ENCODE results near the gene PSIP1.
"Not testable (repeated sequence)": the region's sequence is repeated elsewhere in the genome, so short reads cannot be mapped to it uniquely, and the experiment has no call there.

The PSIP1 gene

DNA sequence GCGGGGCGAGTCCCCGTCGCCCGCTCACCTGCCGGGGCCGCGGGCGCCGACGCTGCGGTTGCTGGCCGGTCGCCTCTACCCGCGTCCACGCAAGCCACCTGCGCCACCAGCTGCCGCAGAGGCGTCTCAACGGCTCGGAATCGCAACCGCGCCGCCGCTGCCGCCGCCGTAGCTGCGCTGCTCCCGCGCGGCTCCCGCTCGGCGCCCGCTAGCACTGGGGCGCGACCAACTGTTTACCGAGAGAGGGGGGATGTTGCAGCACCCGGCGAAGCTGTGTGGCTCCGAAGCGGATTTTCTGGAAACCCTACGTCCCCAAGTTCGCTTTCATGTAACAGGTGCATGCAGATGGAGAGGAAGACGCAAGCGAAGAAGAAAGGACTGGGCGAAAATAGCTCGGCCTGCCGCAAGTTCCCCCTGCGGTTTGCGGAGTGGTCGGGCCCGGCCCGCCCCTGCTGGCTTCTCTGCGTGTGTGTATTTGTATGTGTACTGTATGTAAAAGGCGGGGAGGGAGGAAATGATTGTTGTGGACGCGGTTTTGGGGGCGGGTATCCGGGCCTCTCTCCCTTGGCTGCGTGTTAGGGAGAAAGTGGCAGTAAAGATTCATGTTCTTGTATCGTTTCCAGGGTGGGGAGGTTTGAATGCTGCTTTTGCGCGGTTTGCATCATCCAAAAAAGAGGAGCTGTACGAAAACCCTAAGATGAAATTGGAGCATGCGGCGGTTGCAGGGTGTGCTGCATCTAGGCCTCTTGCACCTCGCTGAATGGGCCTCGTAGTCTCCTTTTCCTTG, at the start of gene PSIP1:
PSIP1 (minus strand) TSS at position 182 of the 787 bp plus-strand sequence. CDS start 782 bp downstream, outside the sequence.
- peak; percentile 73 to 77 for DNase-seq (ENCODE audit: low read depth in 2 of 2)

DNA sequence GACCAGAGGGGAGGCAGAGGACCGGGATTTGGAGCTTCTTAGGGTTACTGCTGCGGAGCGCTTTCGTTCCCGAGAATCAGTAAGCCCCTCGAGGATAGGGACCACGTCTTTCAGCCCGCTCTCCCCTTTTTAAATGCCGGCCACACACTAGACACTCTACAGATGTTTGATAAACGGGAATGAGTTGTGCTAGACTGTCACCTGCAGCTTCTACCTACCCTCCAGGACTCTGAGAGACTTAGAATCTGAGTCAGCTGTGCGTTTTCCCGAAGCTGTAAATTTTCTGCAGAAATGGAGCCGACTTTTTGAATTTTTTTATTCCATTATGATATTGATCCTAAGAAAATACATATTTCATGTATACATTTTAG, 42.7 kb upstream of the PSIP1 start:
- no peak for DNase-seq (ENCODE audit: low read depth in 2 of 2)

DNA sequence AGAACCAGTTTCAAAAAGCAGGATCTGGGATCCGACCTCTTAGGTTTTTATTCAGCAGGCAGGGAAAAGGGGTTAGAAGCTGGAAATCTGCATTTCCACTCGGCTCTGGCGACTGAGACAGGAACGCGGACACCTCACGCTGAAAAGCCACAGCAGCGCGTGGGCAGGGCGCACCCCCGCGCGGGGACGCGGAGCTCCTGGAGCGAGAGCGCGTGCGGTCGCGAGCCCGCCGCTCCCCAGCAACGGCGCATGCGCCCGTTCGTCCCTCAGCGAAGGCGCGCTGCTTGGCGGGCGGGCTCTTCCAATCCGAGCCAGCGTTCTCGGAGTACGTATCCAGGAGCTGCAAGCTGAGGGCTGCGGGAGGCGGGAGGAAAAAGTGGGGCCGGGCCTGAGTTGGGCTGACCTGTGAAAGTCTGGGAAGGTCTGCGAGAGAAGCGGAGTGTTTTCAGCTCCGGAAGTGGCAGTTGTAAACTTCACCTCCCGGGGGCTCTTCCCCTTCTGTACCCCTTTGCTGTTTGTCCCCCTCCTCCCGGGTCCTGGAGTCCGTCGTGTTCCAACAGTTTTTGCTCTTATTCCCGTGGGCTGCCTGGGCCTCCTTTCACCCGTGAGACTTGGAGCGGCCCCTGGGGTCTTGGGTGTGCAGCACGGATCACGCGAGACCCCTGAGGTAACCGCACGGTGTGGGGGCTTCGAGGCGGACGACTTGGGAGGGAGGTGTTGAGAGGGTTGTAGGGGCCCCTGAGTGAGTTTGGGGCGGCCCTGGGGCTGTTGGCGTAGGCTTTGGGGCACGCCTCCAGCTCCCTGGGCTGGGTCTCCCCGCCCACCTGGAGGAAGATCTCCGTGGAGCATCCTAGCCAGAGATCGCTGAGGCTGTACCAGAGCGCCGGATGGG, 42.1 kb upstream of the PSIP1 start, which contains the start of gene CCDC171:
CCDC171 (plus strand) TSS at position 408 of the 892 bp plus-strand sequence. CDS start 11,046 bp downstream, outside the sequence.
- DNase-seq (ENCODE audit: low read depth in 2 of 2) = peak; percentile 84 to 85

DNA sequence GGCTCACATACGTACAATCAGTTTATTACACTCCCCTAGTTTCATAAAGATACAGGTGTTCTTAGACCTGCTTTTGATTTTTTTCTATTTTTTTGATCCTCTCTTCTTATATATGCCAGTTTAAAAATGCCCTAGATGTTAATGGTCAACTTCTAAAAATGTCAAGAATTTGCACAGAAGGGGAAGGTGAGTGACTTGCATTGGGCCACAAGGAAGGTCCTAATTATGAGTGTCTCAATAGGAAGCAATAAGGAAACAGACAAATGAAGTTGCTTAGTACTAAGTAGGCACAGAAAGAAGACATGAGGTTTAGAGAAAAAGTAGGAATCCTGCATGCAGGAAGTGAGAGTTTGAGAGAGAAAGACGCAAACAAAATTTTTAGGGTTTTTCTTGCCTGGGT, 38.8 kb upstream of the PSIP1 start:
- DNase-seq (ENCODE audit: low read depth in 2 of 2) = no peak

DNA sequence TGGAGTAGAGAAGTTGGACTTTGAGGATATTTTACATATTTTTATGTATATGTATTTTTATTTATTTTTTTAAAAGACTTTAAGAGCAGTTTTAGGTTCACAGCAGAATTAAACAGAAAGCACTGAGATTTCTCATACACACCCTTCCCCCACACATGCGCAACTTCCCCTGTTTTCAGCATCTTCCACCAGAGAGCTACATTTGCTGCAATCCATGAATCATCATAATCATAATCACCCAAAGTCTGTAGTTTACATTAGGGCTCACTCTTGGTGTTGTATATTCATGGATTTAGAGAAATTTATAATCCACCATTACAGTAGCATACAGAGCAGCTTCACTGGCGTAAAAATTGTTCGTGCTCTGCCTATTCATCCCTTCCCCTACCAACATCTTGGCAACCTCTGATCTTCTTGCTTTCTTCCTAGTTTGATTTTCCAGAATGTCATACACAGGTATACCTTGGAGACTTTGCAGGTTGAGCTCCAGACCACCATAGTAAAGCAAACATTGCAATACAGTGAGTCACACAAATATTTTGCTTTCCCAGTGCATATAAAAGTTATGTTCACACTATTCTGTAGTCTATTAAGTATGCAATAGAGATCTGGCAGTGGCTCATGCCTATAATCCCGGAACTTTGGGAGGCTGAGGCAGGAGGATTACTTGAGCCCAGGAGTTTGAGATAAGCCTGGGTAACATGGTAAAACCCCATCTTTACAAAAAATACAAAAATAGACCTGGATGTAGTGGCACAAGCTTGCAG, 32.5 kb upstream of the PSIP1 start:
- DNase-seq (ENCODE audit: low read depth in 2 of 2) = no peak

DNA sequence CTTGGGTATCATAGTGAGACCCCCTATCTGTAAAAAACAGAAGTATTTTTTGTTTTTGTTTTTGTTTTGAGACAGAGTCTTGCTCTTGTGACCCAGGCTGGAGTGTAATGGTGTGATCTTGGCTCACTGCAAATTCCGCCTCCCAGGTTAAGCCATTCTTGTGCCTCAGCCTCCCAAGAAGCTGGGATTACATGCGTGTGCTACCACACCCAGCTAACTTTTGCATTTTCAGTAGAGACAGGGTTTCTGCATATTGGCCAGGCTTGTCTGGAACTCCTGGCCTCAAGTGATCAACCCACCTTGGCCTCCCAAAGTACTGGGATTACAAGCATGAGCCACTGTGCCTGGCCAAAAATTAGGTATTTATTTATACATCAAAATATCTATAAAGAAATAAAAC, 31.9 kb upstream of the PSIP1 start:
- no peak for DNase-seq (ENCODE audit: low read depth in 2 of 2)

DNA sequence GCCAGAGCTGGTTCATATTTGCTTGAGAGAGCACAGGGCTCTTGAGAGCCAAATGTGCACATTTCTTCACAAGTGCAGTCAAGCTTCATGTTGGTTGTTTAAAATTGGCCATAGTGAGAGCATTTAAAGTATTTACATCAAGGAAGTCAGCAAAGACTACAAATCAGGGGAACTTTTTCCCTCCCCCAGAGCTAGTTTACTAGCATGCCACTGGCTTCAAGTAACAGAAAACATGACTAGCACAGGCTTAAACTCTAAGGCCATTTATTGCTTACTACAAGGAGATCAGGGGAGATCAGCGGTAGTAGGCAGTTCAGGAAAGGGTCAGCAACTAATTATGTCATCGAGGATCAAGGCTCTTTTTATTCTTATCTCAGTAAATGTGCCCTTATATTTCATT, 31.1 kb upstream of the PSIP1 start:
- no peak for DNase-seq (ENCODE audit: low read depth in 2 of 2)

DNA sequence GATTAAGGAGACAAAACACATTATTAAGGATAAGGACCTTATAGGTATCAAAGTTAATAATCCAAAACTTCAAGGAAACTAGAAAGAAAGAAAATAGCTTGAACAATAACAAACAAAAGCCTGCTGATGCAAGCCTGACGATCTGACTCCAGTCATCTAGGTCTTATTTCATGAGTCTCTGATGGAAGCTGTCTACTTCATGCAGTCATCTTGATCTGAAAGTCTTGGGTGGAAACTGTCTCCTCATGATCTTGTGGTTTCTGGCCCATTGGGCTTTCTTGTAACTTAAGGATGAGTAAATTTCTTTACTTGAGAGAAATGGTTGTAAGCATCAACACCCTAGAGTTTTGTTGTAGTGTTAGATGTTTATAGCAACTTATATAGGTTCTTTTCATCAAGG, 20.6 kb upstream of the PSIP1 start:
- DNase-seq (ENCODE audit: low read depth in 2 of 2) = no peak

DNA sequence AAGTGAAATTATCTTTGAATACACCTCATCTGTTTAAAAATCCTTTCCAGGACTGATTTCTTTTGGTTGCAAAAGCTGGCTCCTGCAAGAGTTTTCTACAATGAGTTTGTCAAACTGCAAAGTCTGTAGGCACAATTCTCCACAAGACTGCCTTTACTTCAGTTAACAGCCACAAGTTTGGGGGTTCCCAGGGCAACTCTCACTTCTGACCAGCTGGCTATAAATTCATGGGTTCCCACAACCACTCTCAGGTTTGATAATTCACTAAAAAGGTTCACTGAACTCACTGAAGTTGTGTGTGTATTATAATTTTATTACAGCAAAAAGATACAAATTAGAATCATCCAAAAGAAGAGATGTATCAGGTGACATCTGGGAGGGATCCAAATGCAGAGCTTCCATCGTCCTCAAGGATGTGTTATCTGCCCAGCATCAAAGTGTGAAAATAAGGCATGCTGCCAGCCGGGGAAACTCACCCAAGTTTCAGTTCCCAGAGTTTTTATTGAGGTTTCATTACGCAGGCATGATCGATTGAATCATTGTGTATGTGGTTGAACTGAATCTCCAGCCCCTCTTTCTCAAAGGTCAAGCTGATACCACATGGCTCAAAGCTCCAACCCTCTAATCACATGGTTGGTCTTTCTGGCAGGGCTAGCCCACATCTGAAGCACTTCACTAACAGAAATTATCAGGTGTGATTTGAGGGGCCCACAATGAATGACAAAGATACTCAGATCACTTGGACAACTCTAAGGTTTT, 19.0 kb upstream of the PSIP1 start:
- no peak for DNase-seq (ENCODE audit: low read depth in 2 of 2)

DNA sequence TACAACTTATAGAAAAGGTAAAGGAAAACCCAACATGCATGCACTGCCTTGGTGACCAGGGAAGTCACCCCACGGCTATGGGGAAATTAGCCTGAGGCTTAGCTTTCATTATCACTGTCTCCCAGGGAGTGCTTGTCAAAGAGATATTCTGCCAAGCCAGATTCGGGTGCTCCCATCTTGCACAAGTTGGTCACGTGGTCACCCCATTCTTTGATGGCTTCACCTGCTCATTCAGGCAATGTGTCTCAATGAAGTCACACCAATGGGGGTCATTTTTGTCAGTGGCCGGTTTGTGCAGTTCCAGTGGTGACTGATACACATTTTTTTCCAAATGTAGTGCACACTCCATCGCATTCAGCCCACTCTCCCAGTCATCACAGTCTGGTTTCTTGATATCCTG, 16.3 kb upstream of the PSIP1 start:
- DNase-seq (ENCODE audit: low read depth in 2 of 2) = not testable (repeated sequence)

DNA sequence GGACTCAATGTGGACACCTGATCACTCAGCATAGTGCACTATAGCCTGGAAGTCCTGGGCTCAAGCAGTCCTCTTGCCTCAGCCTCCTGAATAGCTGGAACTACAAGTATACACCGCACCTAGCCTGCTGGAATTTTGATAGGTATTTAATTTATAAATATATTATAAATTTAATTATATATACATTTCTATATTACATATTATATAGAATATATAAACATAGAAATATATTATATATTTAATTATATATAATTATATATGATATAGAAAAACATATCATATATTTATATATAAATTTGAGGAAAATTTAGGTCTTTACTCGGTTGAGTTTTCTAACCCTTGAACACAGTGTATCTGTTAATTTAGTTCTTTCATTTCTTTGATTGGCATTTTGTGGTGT, 15.2 kb upstream of the PSIP1 start:
- DNase-seq (ENCODE audit: low read depth in 2 of 2) = no peak

DNA sequence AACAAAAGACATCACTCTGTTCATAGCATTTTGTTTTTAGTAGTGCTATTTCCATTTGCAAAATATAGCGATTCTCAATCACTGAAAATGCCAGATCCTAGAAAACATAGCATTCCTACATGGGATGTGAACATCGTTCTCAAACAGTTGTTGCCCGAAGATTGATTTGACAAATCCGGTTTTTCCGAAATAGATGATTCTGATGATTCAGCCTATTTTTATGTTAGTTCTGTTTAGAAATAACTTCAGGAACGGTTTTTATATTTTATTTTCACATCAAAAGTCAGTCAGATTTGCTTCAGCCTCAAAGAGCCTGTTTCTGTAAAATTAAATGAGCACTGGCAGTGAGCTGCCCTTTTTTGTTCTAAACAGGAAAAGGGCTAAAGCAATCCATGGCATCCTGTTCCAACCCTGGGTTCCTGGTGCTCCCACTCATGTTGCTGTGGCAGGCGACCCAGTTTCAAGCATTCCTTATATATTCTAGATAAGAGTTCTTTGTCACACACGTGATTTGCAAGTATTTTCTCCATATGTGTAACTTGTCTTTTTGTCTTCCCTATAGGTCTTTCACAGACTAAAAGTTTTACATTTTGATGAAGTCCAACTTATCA, 14.2 kb upstream of the PSIP1 start:
- DNase-seq (ENCODE audit: low read depth in 2 of 2) = no peak

DNA sequence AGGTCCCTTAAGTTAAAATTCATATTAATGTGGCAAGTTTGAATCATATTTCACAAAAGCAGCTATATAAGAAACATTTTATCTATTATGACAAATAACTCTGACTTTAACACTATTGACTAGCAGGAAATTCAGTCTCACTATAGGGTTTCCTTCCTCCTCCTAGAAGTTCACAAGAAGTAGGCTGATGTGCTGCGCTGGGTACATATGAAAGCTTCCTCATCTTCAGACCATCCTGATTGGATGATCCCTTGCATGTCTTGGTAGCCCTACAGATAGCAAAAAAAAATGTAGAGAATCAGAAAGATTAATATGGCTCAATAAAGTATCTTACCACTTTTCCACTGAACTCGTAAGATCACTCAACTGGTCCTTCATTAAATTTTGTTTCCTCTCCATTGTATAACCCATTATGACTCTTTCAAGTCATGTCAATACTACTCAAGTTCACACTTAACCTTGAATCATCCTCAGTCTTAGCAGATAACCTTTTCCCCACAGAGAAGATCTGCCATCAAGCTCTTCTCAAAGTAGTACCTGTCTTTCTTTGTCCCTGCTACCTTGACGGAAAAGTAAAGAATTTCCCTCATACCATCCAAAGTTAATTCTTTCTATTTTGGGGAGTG, 11.5 kb upstream of the PSIP1 start:
- no peak for DNase-seq (ENCODE audit: low read depth in 2 of 2)

DNA sequence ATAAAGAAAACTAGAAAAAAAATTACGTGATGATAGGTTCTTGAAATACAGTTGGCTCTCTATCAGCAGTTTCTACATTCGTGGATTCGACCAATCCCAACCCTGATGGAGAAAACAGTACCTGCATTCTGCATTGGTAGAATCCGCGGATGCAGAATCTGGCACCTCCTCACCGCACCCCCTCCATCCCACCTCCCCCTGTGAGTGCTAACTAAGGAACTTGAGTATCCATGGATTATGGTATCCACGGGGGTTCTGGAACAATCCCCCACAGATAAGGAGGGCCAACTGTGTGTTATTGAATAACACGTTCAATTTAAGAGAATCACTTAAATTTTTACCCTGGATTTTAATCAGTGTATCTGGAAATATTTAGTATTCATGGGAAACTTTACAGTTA, 10.5 kb upstream of the PSIP1 start:
- DNase-seq (ENCODE audit: low read depth in 2 of 2) = no peak

DNA sequence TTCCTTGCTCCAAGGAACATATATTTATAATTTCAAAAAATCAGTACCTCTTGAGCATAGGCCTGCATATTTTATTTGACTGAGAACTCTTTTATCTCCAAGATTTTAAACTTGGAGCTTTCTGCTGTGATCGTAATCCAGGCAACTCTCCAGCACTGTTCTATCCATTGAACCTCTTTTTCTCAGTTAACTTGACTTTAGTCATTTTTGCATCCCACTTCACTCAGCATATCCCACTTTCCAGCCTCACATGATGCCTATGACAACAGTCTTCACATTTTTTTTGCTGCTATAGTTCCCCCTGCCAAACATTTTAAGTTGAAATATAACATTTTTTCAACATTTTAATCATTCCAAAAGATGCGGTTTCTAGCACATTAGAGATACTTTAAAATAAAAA, 9.1 kb upstream of the PSIP1 start:
- no peak for DNase-seq (ENCODE audit: low read depth in 2 of 2)

DNA sequence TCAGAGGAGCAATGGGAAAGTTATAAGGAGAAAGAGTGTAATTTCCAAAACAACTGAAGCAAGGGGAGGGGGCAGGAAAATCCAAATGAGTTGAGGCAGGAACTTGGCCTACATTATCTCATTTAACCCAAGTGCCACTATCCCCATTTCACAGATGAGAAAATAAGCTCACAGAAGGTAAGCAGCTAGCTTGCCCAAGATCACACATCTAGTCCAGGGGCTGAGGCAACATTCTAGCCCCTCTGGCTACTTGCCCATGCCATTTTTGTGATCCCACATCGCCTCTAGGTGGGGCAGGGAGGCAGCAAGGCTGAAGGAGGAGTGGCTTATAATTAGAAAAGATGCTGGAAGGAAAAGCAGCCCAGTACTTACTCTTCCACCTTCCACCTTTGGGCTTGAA, 2.6 kb upstream of the PSIP1 start:
- DNase-seq (ENCODE audit: low read depth in 2 of 2) = no peak

DNA sequence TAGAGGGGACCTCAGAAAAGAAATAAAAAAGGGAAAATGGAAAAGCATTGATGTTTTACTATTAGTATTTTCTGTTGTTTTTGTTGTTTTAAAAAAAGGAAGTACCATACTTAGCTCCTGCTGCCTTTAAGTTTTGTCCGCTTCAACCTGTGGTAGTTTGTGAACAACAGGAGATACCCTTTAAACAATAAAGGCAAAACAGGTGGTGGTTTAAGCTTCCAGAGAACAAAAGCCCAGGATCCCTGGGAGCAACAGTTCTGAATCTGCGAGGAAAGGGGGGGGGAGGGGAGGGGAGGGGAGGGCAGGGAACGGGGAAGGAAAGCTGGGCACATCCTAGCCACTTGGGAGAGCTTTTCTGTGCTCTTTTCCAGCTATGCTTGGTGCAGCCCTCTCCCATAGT, 2.1 kb upstream of the PSIP1 start:
- DNase-seq (ENCODE audit: low read depth in 2 of 2) = no peak

DNA sequence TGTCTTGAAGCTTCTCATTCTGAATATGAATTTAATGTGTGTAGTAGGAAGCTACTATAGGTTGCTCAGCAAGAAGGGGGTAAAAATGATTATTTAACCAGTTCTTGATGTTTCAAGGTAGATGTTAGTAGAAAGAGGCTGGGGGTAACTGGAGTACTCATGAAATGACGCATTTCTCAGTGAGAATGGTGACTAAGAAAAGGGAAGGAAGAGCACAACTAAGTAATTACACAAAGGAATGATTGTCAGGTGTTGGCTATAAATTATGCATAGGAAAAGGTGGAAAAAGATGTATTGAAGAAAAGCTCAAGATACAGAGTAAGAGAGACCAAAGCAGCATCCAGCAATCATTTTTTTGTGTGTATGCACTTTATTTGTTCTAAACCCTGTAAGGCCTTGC, 1.4 kb upstream of the PSIP1 start:
- DNase-seq (ENCODE audit: low read depth in 2 of 2) = no peak

DNA sequence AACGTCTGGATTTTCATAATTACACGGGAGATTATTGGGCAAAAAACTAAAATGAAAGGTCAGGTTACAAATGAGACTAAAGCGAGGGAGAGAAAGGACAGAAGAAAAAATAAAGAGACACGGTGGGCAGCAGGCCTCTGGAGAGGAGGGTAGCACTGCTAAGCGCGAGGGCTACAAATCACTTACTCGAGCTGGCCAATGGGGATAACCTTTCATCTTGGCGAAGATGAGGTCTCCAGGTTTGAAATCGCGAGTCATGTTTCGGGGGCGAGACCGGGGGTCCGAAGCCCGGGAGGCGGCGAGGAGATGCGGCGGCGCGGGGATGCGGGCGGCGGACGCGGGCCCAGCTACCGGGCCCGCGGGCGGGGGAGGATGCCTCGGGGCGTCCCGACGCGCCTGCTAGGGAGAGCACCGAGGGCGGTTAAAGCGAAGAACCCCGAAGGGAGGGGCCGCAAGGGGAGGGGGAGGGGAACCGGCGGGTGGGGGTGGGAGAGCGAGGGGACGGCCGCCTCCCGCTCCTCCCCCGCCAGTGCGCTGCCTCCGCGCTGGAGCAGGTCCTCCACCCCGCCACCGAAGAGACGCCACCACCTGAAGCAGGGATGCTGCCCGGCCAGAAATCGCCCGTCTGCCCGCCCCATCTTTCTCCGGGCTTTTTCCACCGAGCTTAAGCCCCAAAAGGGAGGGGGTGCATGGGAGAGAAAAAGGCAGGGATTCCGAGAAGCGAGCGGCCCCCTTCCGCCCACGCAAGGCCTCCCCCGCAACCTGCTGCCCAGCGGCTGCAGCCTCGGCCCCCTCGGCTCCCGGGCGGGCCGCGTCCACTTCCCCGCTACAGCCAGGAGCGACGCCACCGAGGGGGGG, 610 bp downstream of the PSIP1 start:
- DNase-seq (ENCODE audit: low read depth in 2 of 2) = peak; percentile 43 to 51

DNA sequence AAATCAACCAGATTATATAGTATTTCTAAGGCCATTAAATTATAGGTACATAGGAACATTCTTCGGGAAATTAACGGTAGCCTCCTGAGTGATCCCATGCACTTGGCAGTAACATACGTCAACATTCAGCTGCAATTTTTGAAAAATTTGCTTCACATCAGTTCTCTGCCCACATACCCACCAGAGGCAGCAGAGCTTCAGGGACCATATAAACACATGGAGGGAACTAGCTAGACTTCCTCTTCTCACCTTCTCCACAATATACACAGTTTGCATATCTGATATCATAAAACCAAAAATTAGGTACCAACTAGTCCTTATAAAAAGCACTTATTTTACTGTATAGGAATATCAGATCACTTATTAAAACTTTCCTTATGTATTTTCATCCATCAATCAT, 4.8 kb downstream of the PSIP1 start:
- DNase-seq (ENCODE audit: low read depth in 2 of 2) = no peak

All from stimulated activated CD8-positive, alpha-beta memory T cell treated with anti-CD3 and anti-CD28 coated beads, Interleukin-15, amount 100 ng/mL, for 48 hours (primary cell).